ENCODE results near the gene MCC. TPM values are rescaled to one million over a fixed set of nuclear protein-coding genes. Genes with fewer than 3 reads are reported as not detected.

MCC gene
- total RNA-seq, 1 experiment from 2014 or later = 7.6 TPM

DNA sequence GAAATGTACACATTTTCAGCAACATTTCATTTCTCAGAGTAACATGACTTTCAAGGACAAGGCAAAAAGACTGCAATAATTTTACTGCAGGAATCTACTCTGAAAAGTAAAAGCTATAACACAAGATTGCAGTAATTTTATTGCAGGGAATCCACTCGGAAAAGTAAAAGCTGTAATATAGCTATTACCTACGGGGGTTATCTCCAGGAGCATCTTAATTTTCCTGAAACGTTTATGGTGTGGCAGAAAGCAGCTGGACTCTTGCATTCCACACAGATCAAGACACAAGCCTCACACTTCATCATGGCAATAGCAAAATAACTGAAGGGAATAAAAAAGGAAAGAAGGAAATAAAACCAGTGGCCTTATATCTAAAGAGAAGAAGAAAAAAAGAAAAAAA, 224.7 kb downstream of the MCC start:
- no peak overlapping the region for H2BK20ac ChIP-seq (ENCODE audit: low read depth, low read length, poor library complexity, severe bottlenecking)
- peaks cover 5% of the 10 kb centered on the region for H3K79me1 ChIP-seq (ENCODE audit: insufficient read depth, low read depth, low read length, poor library complexity, severe bottlenecking)
- H2BK120ac ChIP-seq (ENCODE audit: low read depth, low read length, poor library complexity, severe bottlenecking) = no peak overlapping the region
- H3K23ac ChIP-seq (ENCODE audit: insufficient read length, low read depth, low read length) = no peak overlapping the region
- no peak overlapping the region for H3K4me3 Mint-ChIP-seq
- no peaks in the 10 kb centered on the region for H3K9me3 ChIP-seq (ENCODE audit: control insufficient read depth, low read depth, low read length)
- no peak overlapping the region for H3K18ac ChIP-seq (ENCODE audit: insufficient read length, low read depth, low read length)
- no peaks in the 10 kb centered on the region for H3K27me3 ChIP-seq (ENCODE audit: insufficient read depth, low read length)
- no peak overlapping the region for H3K4ac ChIP-seq (ENCODE audit: low read depth, low read length)
- H3K27ac Mint-ChIP-seq = no peak overlapping the region; a peak in 1 of 7 replicates
- H3K9ac ChIP-seq (ENCODE audit: extremely low read depth, insufficient read length, low read length) = no peak overlapping the region
- H2BK12ac ChIP-seq (ENCODE audit: insufficient read length, low read depth, low read length) = no peak overlapping the region
- H2AFZ ChIP-seq (ENCODE audit: low read length) = no peak overlapping the region
- no peaks in the 10 kb centered on the region for H3K27me3 Mint-ChIP-seq (ENCODE audit: low read depth)
- no peak overlapping the region for H3K27ac ChIP-seq (ENCODE audit: insufficient read length, low read depth, low read length)
- WGBS (ENCODE audit: extremely low coverage, insufficient read length, low lambda C conversion rate) = no CpG with 5 or more reads among the region's 3 CpGs
- TF ChIP-seq, protein P1, sequence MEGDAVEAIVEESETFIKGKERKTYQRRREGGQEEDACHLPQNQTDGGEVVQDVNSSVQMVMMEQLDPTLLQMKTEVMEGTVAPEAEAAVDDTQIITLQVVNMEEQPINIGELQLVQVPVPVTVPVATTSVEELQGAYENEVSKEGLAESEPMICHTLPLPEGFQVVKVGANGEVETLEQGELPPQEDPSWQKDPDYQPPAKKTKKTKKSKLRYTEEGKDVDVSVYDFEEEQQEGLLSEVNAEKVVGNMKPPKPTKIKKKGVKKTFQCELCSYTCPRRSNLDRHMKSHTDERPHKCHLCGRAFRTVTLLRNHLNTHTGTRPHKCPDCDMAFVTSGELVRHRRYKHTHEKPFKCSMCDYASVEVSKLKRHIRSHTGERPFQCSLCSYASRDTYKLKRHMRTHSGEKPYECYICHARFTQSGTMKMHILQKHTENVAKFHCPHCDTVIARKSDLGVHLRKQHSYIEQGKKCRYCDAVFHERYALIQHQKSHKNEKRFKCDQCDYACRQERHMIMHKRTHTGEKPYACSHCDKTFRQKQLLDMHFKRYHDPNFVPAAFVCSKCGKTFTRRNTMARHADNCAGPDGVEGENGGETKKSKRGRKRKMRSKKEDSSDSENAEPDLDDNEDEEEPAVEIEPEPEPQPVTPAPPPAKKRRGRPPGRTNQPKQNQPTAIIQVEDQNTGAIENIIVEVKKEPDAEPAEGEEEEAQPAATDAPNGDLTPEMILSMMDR (conservative IDR thresholded peaks at IDR 0.05) = no peak
- no peak overlapping the region for H2AK5ac ChIP-seq (ENCODE audit: insufficient read length, low read length)
- no peak for DNase-seq
- no peak overlapping the region for H3K56ac ChIP-seq (ENCODE audit: insufficient read length, low read depth, low read length)
- H4K20me1 ChIP-seq (ENCODE audit: control insufficient read depth, insufficient read depth, insufficient read length) = no peaks in the 10 kb centered on the region
- peaks cover 5% of the 10 kb centered on the region; the same call in 1 of the 2 replicates for H3K79me2 ChIP-seq (ENCODE audit: insufficient read depth, low read length)
- no peak overlapping the region for H4K5ac ChIP-seq (ENCODE audit: insufficient read length, low read depth, low read length)
- H3K36me3 Mint-ChIP-seq (ENCODE audit: insufficient read depth in 1 of 3, low read depth in 3 of 3) = peaks cover under 1 to 13% (median 7%) of the 10 kb centered on the region in 3 experiments; a peak in 4 of 7 replicates
- H3K4me1 Mint-ChIP-seq = peaks cover 33 to 41% of the 10 kb centered on the region in 2 experiments
- H3K23me2 ChIP-seq (ENCODE audit: insufficient read length, low read depth, low read length, poor library complexity, severe bottlenecking) = no peaks in the 10 kb centered on the region
- no peak overlapping the region for H3K4me2 ChIP-seq (ENCODE audit: insufficient read depth, insufficient read length, low read length)
- no peak overlapping the region for H2BK5ac ChIP-seq (ENCODE audit: insufficient read length, low read length)
- no peak overlapping the region for H3T11ph ChIP-seq (ENCODE audit: low read length)
- peaks cover 9% of the 10 kb centered on the region for H3K4me1 ChIP-seq (ENCODE audit: insufficient read depth, low read length)
- H2BK15ac ChIP-seq (ENCODE audit: low read depth, low read length) = no peak overlapping the region
- no peak overlapping the region for H3K14ac ChIP-seq (ENCODE audit: insufficient read depth, low read length)
- H4K8ac ChIP-seq (replicated peaks; ENCODE audit: insufficient read length, low read depth, low read length) = no peak overlapping the region
- no peak overlapping the region for H4K91ac ChIP-seq (ENCODE audit: insufficient read length, low read depth, low read length)
- peaks cover 3 to 6% of the 10 kb centered on the region in 2 experiments; a peak in 4 of 5 replicates for H3K9me3 Mint-ChIP-seq

Measured in H9 (cell line).